NT2/D1 (cell line): Measurements from ENCODE around the gene RSPH3.

ENCODE experiments used
- YY1 ChIP-seq: IDR thresholded peaks from 2 replicates; pipeline ENCODE4 v1.6.1; 2011; ENCODE audit not compliant: insufficient read length, insufficient read depth
- ZNF274 ChIP-seq: IDR thresholded peaks from 2 replicates; pipeline ENCODE4 v1.6.1; 2011; ENCODE audit warnings: mild to moderate bottlenecking, low read depth, low read length

GRCh38 chr6:159007510-159007909 lies 7.5 kb upstream of the RSPH3 start:
- TF ChIP-seq ZNF274: no peak
- TF ChIP-seq YY1: no peak
